Measurements from ENCODE around the gene TMEM232.

- TF ChIP-seq CTCF (IDR thresholded peaks at IDR 0.05) (no peak), POLR2A (IDR thresholded peaks at IDR 0.05) (no peak)
These were observed 21.1 kb downstream of the TMEM232 start for GRCh38 chr5:110705349-110705748.

All from thyroid gland (tissue), 4 donors.